ENCODE data around the gene HSPB8. TPM values are rescaled to one million over a fixed set of nuclear protein-coding genes. Genes with fewer than 3 reads are reported as not detected.

Gene HSPB8
- total RNA-seq, 2 donors from 2014 or later, result 469 to 530 TPM

- H3K4me3 ChIP-seq, result no peak overlapping the region
- no peaks in the 10 kb centered on the region for H3K27me3 ChIP-seq
- no peak for DNase-seq (ENCODE audit: low spot score)
- peaks cover 0 to 13% of the 10 kb centered on the region in 2 donors for H3K4me1 ChIP-seq
- H3K9me3 ChIP-seq, result no peaks in the 10 kb centered on the region
- no peak for TF ChIP-seq CTCF (IDR thresholded peaks at IDR 0.05)
- no peaks in the 10 kb centered on the region for H3K36me3 ChIP-seq
- H3K27ac ChIP-seq, result no peak overlapping the region
Observed at GRCh38 chr12:119171691-119172425, 6.9 kb upstream of the HSPB8 start.

GRCh38 chr12:119175081-119175480 is 3.6 kb upstream of the HSPB8 start:
- H3K27ac ChIP-seq, result peak overlapping the region; percentile 26 to 99
- no peak for TF ChIP-seq CTCF (IDR thresholded peaks at IDR 0.05)
- H3K4me3 ChIP-seq, result no peak overlapping the region
- H3K36me3 ChIP-seq, result no peaks in the 10 kb centered on the region
- no peaks in the 10 kb centered on the region for H3K27me3 ChIP-seq
- peaks cover 0 to 22% of the 10 kb centered on the region in 2 donors for H3K4me1 ChIP-seq
- H3K9me3 ChIP-seq, result no peaks in the 10 kb centered on the region
- DNase-seq (ENCODE audit: low spot score), result no peak

GRCh38 chr12:119176267-119177055 is 2.3 kb upstream of the HSPB8 start:
- Histone ChIP-seq H3K4me3 (peak overlapping the region; percentile 40 to 45), H3K9me3 (no peaks in the 10 kb centered on the region), H3K4me1 (peaks cover 0 to 22% of the 10 kb centered on the region in 2 donors), H3K27me3 (no peaks in the 10 kb centered on the region), H3K36me3 (no peaks in the 10 kb centered on the region), H3K27ac (peak overlapping the region; percentile 97 to 99)
- no peak for TF ChIP-seq CTCF (IDR thresholded peaks at IDR 0.05)
- peak; percentile 98 for DNase-seq (ENCODE audit: low spot score)

- TF ChIP-seq CTCF (IDR thresholded peaks at IDR 0.05), result no peak
- H3K4me3 ChIP-seq, result no peak overlapping the region
- DNase-seq (ENCODE audit: low spot score), result no peak
- H3K36me3 ChIP-seq, result peaks cover 5% of the 10 kb centered on the region
- H3K9me3 ChIP-seq, result no peaks in the 10 kb centered on the region
- H3K4me1 ChIP-seq, result peaks cover 0 to 22% of the 10 kb centered on the region in 2 donors
- H3K27ac ChIP-seq, result peak overlapping the region; percentile 97 to 99
- no peaks in the 10 kb centered on the region for H3K27me3 ChIP-seq
Observed at GRCh38 chr12:119177056-119177325, 1.7 kb upstream of the HSPB8 start.

DNA sequence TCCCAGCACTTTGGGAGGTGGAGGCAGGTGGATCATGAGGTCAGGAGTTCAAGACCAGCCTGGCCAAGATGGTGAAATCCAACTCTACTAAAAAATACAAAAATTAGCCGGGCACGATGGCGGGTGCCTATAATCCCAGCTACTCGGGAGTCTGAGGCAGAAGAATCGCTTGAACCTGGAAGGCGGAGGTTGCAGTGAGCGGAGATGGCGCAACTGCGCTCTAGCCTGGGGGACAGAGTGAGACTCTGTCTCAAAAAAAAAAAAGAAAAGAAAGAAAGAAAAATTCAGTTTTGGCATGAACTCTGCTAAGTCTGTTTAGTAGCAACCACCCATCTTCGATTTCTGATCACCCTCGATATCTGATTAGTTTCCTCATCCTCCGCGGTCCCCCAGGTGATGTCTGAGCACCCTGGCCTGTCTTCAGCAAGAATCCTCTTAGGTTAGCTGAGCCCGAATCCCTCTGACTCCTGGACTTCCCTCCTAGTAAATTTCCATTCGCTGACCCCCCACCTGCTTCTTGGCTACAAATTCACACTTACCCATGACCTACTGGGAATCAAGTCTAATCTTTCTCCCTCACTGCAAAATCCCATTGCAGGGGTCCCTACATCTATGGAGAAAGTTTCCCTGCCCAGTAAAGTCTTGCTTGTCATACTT is 879 bp upstream of the HSPB8 start:
- DNase-seq (ENCODE audit: low spot score), result no peak
- Histone ChIP-seq H3K4me1 (peaks cover 0 to 30% of the 10 kb centered on the region in 2 donors), H3K36me3 (peaks cover 7% of the 10 kb centered on the region), H3K4me3 (no peak overlapping the region), H3K9me3 (no peaks in the 10 kb centered on the region), H3K27ac (peak overlapping the region; percentile 97 to 99), H3K27me3 (no peaks in the 10 kb centered on the region)
- no peak for TF ChIP-seq CTCF (IDR thresholded peaks at IDR 0.05)
